DOHH2 (cell line): ENCODE measurements around the gene MXD4.
"Not testable (repeated sequence)": the region's sequence is repeated elsewhere in the genome, so short reads cannot be mapped to it uniquely, and the experiment has no call there.

Experiments
- H3F3A ChIP-seq: fragments of 200-600 bp; sonication (generic), shearing (Covaris generic); 2 replicates; pipeline ENCODE4 v1.6.0; 2016; ENCODE audit warnings: antibody characterized with exemption, mild to moderate bottlenecking; ENCODE audit not compliant: control insufficient read depth, insufficient read depth
- H3K27ac ChIP-seq: fragments of 200-600 bp; sonication (generic); 2 replicates; pipeline ENCODE4 v1.5.1; 2014; ENCODE audit warnings: low read depth, mild to moderate bottlenecking, low read length, moderate library complexity
- H3K27me3 ChIP-seq: fragments of 200-600 bp; sonication (generic); 2 replicates; pipeline ENCODE4 v1.6.1; 2014; ENCODE audit warnings: mild to moderate bottlenecking, low read length, mixed read lengths; ENCODE audit not compliant: control insufficient read depth
- H3K36me3 ChIP-seq: fragments of 200-600 bp; sonication (generic); 2 replicates; pipeline ENCODE4 v1.6.1; 2014; ENCODE audit warnings: mild to moderate bottlenecking, low read length, moderate library complexity, mixed read lengths; ENCODE audit not compliant: control insufficient read depth
- H3K4me1 ChIP-seq: fragments of 200-600 bp; sonication (generic); 2 replicates; pipeline ENCODE4 v1.6.1; 2014; ENCODE audit warnings: mild to moderate bottlenecking, low read length, mixed read lengths; ENCODE audit not compliant: control insufficient read depth
- H3K4me2 ChIP-seq: fragments of 200-600 bp; sonication (generic); 2 replicates; pipeline ENCODE4 v1.6.0; 2014; ENCODE audit warnings: mild to moderate bottlenecking, low read length, moderate library complexity
- H3K4me3 ChIP-seq: fragments of 200-600 bp; sonication (generic); 2 replicates; pipeline ENCODE4 v1.5.1; 2014; ENCODE audit warnings: mild to moderate bottlenecking, low read length, mixed read lengths
- H3K79me2 ChIP-seq: fragments of 200-600 bp; sonication (generic); 2 replicates; pipeline ENCODE4 v1.6.1; 2014; ENCODE audit warnings: mild to moderate bottlenecking, low read length, mixed read lengths; ENCODE audit not compliant: control insufficient read depth
- H3K9me2 ChIP-seq: fragments of 200-600 bp; sonication (generic); replicated peaks from 2 replicates; pipeline ENCODE4 v1.6.1; 2014; ENCODE audit warnings: mild to moderate bottlenecking, low read length, mixed read lengths; ENCODE audit not compliant: control insufficient read depth
- H3K9me3 ChIP-seq: fragments of 200-600 bp; sonication (generic); 2 replicates; pipeline ENCODE4 v1.6.1; 2014; ENCODE audit warnings: antibody characterized with exemption, low read length, mixed read lengths; ENCODE audit not compliant: control insufficient read depth, insufficient read depth
- H4K20me1 ChIP-seq: fragments of 200-600 bp; sonication (generic); 2 replicates; pipeline ENCODE4 v1.6.0; 2014; ENCODE audit warnings: low read depth, mild to moderate bottlenecking, antibody characterized with exemption, low read length, moderate library complexity; ENCODE audit not compliant: control insufficient read depth, insufficient read depth
- EZH2phosphoT487 ChIP-seq: fragments of 200-600 bp; sonication (generic); IDR thresholded peaks from 2 replicates; pipeline ENCODE4 v1.6.1; 2017; ENCODE audit warnings: borderline replicate concordance, mild to moderate bottlenecking, antibody characterized with exemption, low read length, moderate library complexity, mixed read lengths
- TF ChIP-seq, protein P1 (sequence below): fragments of 200-600 bp; sonication (generic); IDR thresholded peaks from one replicate; pipeline ENCODE4 v1.5.1; 2014; ENCODE audit warnings: antibody characterized with exemption, mild to moderate bottlenecking, low read depth, low read length; ENCODE audit not compliant: poor library complexity, severe bottlenecking

The MXD4 gene

DNA sequence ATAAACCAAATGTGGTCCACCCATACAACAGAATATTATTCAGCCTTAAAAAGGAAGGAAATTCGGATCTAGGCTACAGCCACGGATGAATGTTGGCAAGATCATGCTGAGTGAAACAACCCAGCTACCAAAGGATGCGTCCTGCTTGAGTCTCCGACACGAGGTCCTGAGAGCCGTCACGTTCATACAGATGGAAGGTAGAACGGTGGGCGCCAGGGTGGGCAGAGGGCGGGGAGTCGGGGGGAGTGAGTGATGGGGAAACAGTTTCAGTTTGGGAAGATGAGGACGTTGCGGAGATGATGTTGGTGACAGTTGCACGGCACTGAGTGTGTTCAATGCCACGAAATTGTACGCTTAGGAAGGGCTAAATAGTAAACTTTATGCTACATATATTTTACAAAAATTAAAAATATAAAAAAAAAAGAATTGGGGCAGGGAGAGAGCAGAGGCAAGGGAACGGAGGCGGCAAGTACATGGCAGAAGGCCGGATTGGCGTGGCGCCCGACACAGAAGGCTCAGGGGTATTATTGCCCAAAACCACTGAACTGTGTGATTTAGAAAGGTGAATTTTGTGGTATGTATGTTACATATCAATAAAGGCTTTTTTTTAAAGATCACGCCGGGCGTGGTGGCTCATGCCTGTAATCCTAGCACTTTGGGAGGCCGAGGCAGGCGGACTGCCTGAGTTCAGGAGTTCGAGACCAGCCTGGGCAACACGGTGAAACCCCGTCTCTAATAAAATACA, 14.8 kb upstream of the MXD4 start:
- Histone ChIP-seq H3K27me3 (no peaks in the 10 kb centered on the region; the same call in 1 of the 2 replicates), H3K36me3 (no peaks in the 10 kb centered on the region), H3K27ac (no peak overlapping the region), H3K4me1 (peaks cover 7% of the 10 kb centered on the region), H3K9me2 (no peaks in the 10 kb centered on the region), H3K9me3 (no peaks in the 10 kb centered on the region), H3K4me3 (no peak overlapping the region), H4K20me1 (no peaks in the 10 kb centered on the region), H3K4me2 (no peak overlapping the region), H3F3A (no peaks in the 10 kb centered on the region), H3K79me2 (no peaks in the 10 kb centered on the region)
- TF ChIP-seq, protein P1, sequence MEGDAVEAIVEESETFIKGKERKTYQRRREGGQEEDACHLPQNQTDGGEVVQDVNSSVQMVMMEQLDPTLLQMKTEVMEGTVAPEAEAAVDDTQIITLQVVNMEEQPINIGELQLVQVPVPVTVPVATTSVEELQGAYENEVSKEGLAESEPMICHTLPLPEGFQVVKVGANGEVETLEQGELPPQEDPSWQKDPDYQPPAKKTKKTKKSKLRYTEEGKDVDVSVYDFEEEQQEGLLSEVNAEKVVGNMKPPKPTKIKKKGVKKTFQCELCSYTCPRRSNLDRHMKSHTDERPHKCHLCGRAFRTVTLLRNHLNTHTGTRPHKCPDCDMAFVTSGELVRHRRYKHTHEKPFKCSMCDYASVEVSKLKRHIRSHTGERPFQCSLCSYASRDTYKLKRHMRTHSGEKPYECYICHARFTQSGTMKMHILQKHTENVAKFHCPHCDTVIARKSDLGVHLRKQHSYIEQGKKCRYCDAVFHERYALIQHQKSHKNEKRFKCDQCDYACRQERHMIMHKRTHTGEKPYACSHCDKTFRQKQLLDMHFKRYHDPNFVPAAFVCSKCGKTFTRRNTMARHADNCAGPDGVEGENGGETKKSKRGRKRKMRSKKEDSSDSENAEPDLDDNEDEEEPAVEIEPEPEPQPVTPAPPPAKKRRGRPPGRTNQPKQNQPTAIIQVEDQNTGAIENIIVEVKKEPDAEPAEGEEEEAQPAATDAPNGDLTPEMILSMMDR, result no peak
- TF ChIP-seq EZH2phosphoT487, result no peak

DNA sequence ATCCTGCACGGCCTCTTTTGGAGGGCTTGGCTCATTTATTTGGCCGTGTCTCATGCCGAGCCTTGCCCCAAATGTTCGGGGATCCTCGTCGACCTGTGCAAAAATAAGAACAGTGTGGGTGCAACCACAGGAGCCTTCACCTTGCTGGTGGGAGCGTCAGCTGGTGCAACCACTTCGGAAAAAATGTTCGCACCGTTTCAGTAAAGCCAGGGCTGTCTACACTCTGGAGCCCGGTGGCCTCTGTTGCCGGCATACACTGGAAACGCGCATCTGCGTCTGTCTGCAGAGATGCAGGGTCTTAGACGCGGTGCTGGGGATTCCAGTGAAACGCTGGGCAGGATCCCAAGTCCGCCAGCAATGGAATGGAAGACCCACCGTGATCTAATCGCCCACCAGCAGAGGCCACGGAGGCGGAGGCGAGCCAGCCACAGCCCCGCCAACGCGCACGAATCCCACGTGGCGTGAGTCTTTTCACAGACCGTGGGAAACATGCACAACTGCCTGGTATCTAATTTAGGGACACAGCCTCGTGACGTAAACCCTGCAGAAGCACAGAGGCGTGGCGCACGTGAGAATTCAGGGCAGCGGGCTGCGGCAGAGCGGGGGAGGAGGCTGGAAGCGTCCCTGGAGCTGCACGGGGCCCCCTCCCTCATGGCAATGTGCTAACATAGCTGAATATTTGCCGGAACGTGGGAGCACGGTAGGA, 13.8 kb upstream of the MXD4 start:
- Histone ChIP-seq H3F3A (no peaks in the 10 kb centered on the region), H3K9me2 (no peaks in the 10 kb centered on the region), H3K27me3 (no peaks in the 10 kb centered on the region), H3K9me3 (no peaks in the 10 kb centered on the region), H3K36me3 (no peaks in the 10 kb centered on the region), H3K4me2 (no peak overlapping the region), H3K79me2 (no peaks in the 10 kb centered on the region), H3K4me3 (no peak overlapping the region), H4K20me1 (no peaks in the 10 kb centered on the region), H3K27ac (no peak overlapping the region), H3K4me1 (no peaks in the 10 kb centered on the region)
- TF ChIP-seq EZH2phosphoT487, result no peak
- TF ChIP-seq, protein P1, result no peak

DNA sequence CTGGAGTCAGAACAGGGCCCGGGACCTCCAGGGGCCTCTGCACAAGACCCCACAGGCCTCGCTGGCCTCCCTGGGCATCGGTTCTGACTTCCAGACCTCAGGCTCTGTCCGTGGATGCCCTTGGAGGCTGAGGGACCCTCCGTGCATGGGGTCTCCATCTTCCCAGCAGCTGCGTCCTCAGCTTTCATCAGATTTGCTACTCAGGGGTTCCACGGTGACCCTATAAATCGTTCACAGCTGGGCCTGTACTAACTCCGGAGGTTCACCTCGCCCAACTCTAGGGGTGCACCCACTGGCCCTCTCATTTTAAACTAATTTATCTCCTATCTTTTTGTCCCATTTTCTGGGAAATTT, 13.1 kb upstream of the MXD4 start:
- H3K36me3 ChIP-seq, result not testable (repeated sequence)

DNA sequence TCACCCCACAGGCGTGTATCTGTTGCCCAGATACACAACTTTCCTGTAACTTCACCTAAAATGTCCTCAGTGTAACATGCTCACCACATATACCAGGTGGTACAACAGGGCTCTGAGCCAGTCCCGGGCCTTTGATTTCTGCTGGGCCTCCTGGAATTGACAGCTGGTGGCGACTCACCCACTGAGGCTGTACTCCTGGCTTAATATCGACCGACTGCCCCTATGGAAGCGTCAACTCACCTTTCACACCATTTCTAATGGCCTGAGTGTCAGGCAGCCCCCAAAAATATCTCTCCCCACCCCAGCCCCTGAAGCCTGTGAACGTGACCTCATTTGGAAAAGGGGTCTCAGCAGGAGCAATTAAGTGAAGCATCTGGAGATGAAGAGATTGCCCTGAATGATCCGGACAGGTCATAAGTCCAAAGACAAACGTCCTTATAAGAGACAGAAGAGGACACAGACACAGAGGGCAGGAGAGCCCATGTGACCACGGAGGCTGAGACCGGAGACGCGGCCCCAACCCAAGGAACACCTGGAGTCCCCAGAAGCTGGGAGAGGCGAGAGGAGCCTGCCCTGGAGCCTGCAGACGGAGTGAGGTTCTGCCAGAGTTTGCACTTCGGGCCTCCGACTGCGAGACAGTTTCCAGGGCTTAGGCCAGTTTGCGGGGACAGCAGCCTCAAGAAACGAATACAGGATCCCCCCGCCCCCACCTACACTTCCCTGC, 12.6 kb upstream of the MXD4 start:
- TF ChIP-seq EZH2phosphoT487, result no peak
- TF ChIP-seq, protein P1, result no peak
- no peak overlapping the region for H3K4me2 ChIP-seq
- no peaks in the 10 kb centered on the region for H3K9me2 ChIP-seq
- H3K4me3 ChIP-seq, result no peak overlapping the region
- H3K27me3 ChIP-seq, result no peaks in the 10 kb centered on the region
- H3K79me2 ChIP-seq, result no peaks in the 10 kb centered on the region
- H3K4me1 ChIP-seq, result no peaks in the 10 kb centered on the region
- H3K9me3 ChIP-seq, result no peaks in the 10 kb centered on the region
- no peaks in the 10 kb centered on the region for H4K20me1 ChIP-seq
- H3K36me3 ChIP-seq, result no peaks in the 10 kb centered on the region
- H3K27ac ChIP-seq, result no peak overlapping the region
- H3F3A ChIP-seq, result no peaks in the 10 kb centered on the region

More for the DNA sequence above, 13.1 kb upstream of the MXD4 start:
- H3K27me3 ChIP-seq, H3K9me3 ChIP-seq, H3K4me3 ChIP-seq, H3K4me2 ChIP-seq, H4K20me1 ChIP-seq, H3F3A ChIP-seq, H3K9me2 ChIP-seq, H3K27ac ChIP-seq, H3K79me2 ChIP-seq, H3K4me1 ChIP-seq: not testable (repeated sequence)
